Subcutaneous adipose tissue (tissue), 4 donors: ENCODE data around the gene SCN1A. TPM values are rescaled to one million over a fixed set of nuclear protein-coding genes. Genes with fewer than 3 reads are reported as not detected.

ENCODE experiments used
- CTCF ChIP-seq: fragments of 450-650 bp; IDR thresholded peaks from one replicate; pipeline ENCODE4 v1.5.1; 2016; ENCODE audit warnings: low read depth, mild to moderate bottlenecking, control low read depth, antibody characterized with exemption, moderate library complexity
- total RNA-seq, 4 donors: library from RNA; depleted of rRNA; stranded (reverse); fragments of >200 nt; gene quantifications; one replicate each; pipeline ENCODE4 v1.1.0, GENCODE V29; 2016

The SCN1A gene
- total RNA-seq, 4 donors from 2014 or later, result not detected

- no peak for TF ChIP-seq CTCF
Observed at GRCh38 chr2:166117491-166117890, 10.3 kb downstream of the SCN1A start.

- TF ChIP-seq CTCF, result no peak
Observed at GRCh38 chr2:166115589-166115988, 12.2 kb downstream of the SCN1A start.

- no peak for TF ChIP-seq CTCF
Observed at GRCh38 chr2:166112193-166112605, 15.6 kb downstream of the SCN1A start.

- no peak for TF ChIP-seq CTCF
Observed at GRCh38 chr2:166106431-166107015, 21.3 kb downstream of the SCN1A start.

- no peak for TF ChIP-seq CTCF
Observed at GRCh38 chr2:166104773-166105172, 23.0 kb downstream of the SCN1A start.

GRCh38 chr2:166104084-166104483, 23.7 kb downstream of the SCN1A start:
- TF ChIP-seq CTCF, result no peak

GRCh38 chr2:166094325-166094724, 33.5 kb downstream of the SCN1A start:
- no peak for TF ChIP-seq CTCF
